DLD1 (cell line): Measurements from ENCODE around the gene MAN1A1.

Source experiments
- in situ Hi-C: cut with HindIII; loops from 2 replicates; pipeline ENCODE4 v1.10.0; 2017; ENCODE audit warnings: low sequenced_read_pairs

Gene MAN1A1

DNA sequence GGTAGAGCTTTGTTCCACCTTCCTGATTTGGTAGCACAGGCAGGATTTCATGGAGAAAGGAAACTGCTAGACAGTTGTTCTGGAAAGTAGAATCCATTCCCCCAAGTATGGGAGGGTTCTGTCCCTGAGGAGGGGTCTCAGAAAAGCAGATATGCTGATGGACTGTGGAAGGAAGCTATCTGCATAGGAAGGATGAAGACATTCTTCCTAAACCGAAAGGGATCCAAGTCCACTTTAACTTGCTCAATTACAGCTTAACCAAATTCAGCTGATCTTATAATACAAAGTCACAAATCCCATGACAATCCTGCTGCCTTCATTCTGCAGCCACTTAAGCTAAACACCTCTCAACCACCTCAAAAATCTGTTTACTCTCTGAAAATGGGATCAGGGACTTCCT is 2.6 kb downstream of the MAN1A1 start:
- in situ Hi-C loops, result no loop called here

DNA sequence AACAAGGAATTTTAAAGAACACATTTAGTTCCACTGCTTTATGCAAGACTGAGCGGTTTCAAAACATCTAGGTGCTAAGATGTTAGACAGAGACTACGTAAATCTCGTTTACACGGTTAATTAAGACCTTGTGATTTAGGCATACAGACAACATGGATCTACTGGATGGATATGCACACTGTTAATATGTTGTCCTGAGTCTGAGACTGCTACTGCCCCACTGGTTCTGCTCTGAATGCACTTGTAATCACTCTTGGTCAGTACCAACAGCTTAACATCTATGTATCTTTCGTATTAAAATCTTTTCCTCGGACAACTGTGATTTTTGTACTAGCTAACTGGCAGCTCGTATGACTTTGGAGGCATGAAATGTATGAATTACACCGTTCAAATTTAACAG is 3.1 kb downstream of the MAN1A1 start:
- in situ Hi-C loops, result no loop called here

DNA sequence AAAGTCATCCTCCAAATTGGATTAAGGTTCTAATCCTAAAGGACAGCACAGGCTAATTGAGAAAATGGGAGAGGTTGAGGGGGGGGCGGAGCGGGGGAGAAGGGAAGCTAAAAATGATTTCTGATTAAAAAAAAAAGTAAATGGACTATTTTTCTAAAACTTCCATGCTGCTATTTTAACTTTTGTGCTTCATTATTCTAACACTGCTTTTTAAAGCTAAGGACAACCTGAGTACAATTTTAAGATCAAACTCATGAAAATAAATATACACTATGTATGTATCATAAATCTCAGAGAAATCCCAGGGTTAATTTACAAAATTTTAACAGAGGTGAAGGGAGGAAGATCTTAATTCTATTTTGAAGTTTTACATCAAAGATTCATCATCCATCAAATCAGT is 4.4 kb downstream of the MAN1A1 start:
- in situ Hi-C loops, result no loop called here

DNA sequence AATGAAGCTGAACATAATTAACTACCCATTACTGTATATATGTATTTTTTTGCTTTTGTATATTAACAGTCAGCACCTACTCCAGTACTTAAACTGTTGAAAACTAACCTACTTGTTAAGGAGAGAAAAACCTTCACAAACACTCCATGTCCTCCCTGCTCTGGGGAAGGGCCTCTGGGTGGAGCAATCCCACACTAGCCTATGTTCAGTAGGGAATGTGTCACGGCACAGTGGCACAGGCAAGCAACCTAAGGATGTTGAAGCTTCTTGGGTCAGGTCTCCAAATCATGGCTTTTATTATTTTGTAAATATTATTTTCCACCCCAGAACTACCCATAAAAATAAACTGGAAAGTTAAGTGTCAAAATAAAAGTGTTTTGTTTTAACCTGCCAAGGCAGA is 5.3 kb downstream of the MAN1A1 start:
- in situ Hi-C loops, result no loop called here

DNA sequence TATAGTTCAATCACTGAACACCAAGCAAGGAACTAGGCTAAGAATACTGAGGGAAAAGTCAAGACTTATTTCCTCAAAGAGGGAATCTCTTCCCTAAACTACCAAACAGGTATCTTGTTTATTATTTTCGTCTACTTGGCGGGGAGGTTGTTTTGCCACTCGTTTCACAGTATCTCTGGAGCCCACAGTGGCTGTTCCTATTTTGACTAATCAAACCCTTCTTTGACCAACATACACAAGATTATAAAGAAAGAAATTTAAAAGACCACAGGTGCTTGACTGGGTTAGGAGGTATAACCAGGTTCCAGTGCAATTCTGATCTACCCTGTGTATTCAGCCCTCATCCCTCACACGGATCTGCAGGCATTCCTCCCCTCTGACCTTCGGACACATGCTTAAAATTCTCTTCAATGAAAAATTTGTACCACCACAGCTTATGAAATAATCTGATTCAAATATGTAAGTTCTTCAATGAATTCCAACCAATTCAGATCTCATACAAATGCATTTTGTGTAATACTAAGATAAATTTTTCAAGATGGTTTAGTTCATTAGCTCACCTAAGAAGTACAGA is 5.9 kb downstream of the MAN1A1 start:
- in situ Hi-C loops, result no loop called here

DNA sequence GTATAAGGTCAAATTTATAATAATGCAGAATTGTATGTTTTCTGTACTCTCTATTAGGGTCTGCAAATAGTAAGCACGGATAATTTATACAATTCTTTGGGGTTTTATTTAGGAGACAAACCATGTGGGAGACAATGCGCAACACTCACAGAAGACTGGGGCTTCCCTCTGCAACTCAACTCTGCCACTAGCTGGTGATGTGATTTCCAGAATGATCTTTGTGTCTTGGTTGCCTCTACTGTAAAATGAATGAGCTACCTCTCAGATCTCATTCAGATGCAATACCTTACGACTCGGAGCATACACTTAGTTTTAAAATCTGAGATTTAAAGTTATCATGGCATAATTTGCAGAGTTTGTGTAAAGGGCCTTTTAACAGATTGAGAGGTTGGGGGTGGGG is 6.4 kb downstream of the MAN1A1 start:
- in situ Hi-C loops, result no loop called here

DNA sequence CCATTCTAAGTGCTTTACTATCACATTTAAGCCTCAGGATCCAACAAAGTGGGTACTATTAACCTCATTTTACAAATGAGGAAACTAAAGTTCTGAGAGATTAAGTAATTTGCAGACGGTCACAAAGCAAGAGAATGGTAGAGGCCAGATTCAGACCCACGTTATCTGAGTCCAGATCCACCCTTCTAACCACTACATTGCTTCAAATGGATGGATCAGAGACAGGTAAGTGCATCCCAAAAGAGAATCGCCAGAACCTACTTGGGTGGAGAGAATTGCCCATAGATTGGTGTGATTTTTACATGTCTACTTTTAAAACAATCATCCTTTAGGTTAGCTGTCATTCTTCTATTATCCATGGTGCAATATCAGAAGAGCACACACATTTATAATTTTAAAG is 7.1 kb downstream of the MAN1A1 start:
- in situ Hi-C loops, result no loop called here

DNA sequence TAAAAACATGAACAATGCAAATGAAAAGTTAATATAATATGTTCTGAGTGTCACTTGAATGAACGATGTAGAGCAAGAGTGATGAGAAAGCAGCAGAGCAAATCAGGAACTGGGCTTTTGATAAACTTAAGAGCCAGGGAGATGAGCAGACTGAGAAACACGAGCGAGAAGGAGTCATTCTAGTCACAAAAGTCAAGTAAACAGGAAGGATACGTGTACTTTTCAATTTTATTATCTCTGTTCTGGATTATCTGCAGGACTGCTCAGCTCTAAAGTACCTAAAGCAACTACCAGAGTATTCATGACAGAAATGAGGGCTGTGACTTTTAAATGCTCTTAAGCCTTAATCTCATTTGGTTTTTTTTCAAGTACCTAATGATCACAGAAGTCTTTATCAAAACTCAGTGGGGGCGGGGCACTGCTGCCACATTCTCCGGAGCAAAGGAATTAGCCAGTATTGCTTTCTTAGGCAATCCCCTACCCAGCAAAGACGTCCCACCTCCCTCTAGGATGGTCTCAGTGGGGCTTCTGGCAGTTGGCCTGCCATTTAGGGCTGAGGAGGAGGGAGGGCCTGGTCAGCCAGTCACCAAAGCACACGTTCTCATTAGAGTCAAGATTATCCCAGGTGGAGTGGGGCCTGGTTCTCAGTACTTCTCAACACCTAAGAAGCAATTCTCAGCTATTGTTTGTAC is 8.6 kb downstream of the MAN1A1 start:
- in situ Hi-C loops, result no loop called here

DNA sequence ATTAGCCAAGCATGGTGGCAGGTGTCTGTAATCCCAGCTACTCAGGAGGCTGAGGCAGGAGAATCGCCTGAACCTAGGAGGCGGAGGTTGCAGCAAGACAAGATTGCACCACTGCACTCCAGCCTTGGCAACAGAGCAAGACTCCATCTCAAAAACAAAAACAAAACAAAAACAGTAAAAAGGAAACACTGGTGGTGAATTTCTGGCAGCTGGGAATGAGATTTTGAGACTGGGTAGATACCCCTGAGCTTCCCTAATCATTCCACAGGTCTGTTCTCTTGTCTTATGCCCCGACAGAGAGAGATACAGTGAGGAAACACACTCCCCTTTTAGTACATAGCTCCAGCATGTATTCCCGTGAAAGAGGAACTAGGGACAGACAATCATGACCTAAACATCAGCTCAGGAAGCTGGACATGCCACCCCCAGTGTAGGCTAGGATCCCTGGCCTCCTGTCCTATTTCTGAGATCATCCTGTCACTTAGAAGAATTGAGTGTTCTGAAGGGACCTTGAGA is 9.6 kb downstream of the MAN1A1 start:
- in situ Hi-C loops, result no loop called here

DNA sequence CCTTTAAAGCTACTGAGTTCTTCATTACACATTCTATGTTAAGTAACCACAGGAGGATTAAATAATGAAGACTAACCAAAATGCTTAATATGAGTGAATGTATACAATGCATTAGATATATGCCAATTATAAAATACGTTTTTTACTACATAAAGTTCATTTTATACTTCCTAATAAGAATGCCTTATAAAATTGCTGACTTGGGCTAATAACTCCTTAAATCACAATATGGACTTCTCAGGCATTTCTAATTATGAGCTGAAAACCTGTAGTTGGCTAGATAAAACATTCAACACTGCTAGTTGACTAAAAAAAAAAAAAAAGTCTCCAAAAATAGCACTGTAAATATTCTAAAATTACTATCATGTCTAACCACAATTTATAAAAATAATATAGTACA is 11.8 kb downstream of the MAN1A1 start:
- in situ Hi-C loops, result no loop called here

DNA sequence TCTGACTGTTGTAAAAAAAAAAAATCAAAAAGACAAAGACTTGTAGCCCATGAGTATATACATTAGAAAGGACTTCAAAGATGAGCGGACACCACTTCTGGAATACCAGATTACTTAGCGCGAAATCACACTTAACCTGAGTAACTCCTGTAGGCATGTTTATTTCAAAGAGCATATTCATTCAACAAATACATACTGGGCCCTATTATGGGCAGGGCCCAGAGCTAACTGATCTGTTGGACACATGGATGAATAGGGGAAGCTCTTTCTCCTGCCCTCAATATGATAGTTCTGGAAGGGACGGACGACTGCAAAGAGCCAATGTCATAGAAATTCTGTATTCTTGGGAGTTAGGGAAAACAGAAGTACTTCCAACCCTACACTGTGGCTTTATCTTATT is 12.3 kb downstream of the MAN1A1 start:
- in situ Hi-C loops, result no loop called here

DNA sequence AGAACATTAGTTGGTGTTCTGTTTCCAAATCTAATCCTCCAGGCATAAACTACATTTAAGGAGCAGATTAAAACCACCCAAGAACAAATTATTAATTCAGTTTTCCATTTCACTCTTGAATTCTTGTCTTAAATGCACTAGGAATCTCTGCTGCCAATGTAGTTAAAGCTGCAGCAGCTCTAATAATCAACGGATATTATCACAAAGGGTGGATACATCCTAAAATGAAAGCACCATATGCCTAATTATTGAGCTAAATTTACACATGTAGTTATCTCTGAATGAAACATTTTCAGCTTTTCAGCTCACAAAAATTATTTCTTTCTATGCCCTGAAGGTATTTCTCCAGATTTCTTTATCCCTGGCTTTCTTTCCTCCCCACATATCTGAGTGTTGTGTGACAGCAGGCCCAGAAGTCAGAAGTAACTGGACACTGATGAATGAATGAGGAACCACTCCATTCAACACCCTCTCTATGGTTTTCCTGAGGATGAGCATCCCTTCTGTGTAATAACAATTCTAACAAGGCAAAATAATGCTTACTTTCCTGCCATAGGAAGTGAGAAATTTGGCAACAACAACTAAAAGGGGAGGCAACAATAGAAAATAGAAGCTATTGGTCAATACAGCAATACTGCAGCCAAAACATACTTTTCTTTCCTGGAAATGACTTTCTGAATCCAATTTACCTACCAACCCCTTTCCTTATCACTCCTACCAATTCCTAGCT is 14.9 kb downstream of the MAN1A1 start:
- in situ Hi-C loops, result no loop called here

DNA sequence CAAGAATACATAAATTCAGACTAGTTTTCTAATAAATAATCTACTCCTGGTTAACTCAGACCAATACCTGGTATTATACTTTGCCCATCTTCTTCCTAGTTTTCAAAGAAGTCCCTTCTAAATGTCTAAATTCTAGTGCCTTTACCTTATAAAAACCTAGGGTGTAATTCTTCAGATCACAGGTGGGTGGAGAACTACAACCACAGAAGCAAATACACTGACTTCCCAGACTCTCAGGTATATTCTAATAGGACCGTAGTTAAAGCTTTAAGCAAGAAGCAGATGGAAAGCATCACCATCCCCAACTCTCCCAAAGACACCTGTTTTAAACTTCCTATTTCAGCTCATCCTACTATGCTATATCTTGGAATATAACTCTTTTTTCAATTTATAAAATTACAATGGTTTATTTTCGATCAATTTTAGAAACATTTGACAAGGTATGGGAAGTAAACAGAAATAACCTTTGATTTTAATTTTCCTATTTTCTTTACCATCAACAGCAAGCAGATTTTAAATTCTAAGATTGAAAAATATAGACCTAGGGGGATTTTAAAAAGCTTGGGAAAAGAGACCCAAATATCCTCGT is 15.8 kb downstream of the MAN1A1 start:
- in situ Hi-C loops, result no loop called here

DNA sequence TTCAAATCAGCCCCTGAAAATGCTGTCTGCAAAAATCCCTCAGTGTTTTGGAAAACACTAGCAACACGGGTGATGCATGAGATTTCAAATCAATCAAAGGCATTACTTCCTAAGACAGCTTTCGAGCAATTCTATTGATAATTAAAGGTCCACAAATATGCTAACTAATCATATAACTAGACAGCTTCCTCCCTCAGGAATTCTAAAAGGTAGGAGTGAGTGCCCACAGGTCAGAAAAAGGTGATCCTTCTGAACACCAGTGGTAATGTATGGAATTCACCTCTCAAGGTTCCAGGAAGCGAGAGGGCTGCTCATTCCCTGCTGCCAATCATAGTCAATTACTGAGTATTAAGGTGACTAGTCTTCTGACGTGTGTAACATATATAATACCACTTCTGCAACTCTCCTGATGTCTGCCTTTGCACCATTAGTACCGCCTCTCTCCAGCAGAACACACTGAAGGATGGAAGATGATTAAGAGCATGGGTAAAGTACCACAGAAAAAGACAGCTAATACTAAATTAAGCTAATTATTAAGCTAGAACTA is 16.4 kb downstream of the MAN1A1 start:
- in situ Hi-C loops, result no loop called here

DNA sequence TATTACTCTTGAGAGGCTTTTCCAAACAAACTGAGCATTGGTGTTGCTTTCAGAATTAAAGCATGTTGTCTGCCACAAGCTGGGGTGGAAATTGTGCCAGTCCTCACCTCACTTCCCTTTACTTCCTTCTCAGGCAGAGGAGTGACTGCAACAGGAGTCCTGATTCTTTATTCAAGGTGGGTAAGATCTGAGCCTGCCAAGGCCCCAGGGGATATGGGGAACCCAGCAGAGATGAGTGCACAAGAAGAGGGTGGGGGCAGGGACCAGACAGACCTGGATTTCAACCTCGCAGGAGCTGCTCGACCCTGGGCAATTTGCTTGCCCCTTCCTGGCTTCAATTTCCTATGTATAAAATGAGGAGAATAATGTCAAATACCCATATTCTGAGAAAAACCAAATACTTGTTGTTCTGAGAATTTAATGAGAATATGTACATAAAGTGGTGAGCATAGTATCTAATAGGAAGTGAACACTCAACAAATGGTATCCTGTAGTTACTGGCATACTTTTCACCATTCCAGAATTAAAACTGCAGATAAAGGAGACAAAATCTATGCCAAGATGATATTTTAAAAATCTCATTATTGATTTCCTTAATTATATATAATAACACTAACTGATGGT is 17.8 kb downstream of the MAN1A1 start:
- in situ Hi-C loops, result no loop called here

DNA sequence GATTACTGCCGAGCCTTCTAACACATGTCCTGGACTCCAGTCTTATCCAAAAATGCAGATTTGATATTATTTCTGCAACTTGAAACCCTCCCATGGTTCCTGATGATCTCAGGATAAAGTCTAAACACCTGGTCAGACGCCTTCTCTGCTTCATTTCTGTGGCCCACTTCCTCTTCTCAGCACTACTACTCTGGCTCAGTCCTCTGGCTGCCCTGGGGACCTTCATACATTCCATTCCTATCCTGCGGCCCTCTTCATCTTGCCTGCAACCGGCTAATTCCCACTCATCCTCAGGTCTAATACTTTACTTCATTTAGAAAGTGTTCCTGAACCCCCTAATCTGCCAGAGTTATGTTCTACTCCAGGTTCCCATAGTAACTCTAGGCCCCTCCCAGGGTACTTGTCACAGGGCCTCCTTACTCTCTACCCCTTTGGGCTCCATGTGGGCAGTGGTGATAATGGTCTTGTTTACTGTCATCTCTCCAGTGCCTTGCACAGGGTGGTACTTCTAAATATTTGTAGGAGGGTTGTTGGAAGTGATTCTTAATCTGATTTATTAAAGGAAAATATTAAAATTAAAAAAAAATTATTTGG is 18.9 kb downstream of the MAN1A1 start:
- in situ Hi-C loops, result no loop called here

DNA sequence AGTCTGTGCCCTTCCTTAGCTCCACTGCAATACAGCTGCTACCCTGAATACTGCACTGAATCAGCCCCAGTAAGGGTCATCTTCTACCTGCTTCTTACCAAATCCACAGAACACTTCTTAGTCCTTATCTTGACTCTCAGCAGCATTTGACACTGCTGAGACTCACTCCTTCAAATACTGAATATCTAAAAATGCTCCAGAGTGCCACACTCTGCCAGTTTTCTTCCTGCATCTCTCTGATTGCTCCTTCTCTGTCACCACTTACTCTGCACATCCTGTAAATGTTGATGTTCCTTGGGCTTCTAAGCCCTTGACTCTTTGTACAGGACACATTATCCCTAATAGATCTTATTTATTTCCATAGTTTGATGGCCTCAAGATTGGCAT is 19.8 kb downstream of the MAN1A1 start:
- in situ Hi-C loops, result no loop called here

DNA sequence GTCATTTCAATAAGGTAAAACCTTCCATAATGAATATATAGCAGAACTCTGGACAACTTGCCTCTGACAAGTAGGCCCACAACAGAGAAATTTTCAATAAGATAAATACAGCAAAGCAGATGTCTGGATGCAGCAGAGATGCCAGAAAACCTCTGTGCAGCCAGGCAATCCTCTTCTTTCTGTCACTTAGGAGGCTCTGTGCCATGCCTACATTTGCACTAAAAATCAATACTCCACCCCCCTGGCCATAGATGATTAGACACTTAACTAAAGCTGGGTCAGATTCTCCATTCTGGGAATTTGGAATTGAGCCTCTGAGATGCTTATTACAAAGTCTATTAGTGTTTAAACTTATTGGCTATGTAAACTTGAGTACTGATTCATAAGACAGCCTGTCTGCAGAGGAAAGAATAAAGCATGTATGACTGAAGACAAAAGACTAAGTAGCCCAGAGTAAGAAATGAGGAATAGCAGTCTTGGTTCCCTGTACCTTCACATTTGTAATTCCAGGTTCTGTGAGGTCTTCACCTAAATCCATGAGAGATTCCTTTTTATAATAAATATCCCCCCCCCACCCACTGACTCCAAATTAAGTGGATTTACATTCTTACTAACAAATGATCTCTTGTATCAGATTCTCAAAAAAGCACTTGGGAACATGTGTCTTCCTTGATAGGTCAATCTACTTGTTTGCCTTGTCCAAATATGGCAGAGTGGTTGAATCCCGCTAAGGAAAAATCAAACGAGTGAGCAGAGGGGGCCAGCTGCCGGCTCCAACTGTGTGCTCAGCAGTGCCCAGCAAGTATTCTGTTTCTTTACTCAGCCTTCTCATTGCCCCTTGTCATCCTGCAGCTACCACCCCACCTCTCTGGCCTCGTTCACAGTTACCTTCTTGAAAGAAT is 20.4 kb downstream of the MAN1A1 start:
- in situ Hi-C loops, result no loop called here

DNA sequence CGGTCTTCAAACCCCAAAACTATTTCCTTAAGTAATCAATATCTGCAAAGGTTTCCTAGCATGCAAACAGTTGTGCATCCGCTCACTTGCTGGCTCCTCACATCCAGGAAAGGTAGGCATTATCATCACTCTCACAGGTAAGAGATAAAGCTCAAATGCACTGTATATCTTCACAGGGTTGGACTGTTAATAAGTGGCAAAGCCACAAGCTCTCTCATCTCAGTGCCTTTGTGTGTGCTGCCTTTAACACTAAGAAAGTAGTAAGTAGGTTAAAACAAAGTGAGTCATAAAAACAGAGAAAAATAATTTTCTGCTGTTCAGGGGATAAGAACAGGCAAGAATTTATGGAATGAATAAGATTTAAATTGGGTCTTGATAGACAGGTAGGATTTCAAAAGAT is 21.3 kb downstream of the MAN1A1 start:
- in situ Hi-C loops, result no loop called here

DNA sequence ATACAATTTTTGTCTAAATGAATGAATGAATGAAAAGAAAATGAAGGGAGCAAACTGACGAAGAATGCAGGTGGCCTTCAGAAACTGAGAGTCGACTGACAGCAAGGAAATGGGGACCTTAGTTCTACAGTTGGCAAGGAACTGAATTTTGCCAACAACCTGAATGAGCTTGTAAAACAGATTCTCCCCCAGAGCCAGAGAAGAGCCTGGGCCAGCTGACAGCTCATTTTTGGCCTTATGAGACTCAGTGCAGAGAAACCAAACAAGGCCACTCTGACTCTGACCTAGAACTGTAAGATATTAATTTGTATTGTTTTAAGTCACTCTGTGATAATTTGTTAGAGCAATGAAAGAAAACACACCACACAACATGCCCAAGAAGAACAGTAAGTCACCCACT is 21.8 kb downstream of the MAN1A1 start:
- in situ Hi-C loops, result no loop called here
